Colonic mucosa (tissue), 4 donors: ENCODE results near the gene NUP210L. TPM values are rescaled to one million over a fixed set of nuclear protein-coding genes. Genes with fewer than 3 reads are reported as not detected.

Experiments
- DNase-seq: peaks from one replicate; pipeline ENCODE4 v3.0.0-alpha.2; 2020
- H3K27ac ChIP-seq: fragments of 200-600 bp; one replicate; pipeline ENCODE4 v1.8.0; 2021
- H3K27me3 ChIP-seq: fragments of 200-600 bp; one replicate; pipeline ENCODE4 v1.8.0; 2021
- H3K36me3 ChIP-seq: fragments of 200-600 bp; one replicate; pipeline ENCODE4 v1.8.0; 2021
- H3K4me1 ChIP-seq: fragments of 200-600 bp; one replicate; pipeline ENCODE4 v1.8.0; 2021; ENCODE audit warnings: mild to moderate bottlenecking
- H3K4me3 ChIP-seq: fragments of 200-600 bp; one replicate; pipeline ENCODE4 v1.8.0; 2021
- H3K9ac ChIP-seq, 2 donors: one replicate each; pipeline ENCODE4 v1.7.0; 2013; ENCODE audit warnings: control low read depth in 2 of 2, low read depth in 2 of 2, low read length in 2 of 2
- H3K9me3 ChIP-seq: fragments of 200-600 bp; one replicate; pipeline ENCODE4 v1.8.0; 2021
- CTCF ChIP-seq: fragments of 200-600 bp; IDR thresholded peaks from one replicate; pipeline ENCODE4 v1.8.0; 2022; ENCODE audit warnings: antibody characterized with exemption, mild to moderate bottlenecking
- intact Hi-C: fragments of 100-400 bp; cut with DNase I; formaldehyde crosslinking; loops from one replicate; pipeline ENCODE4 v1.14.1; 2022
- total RNA-seq, 2 donors: library from RNA; stranded (reverse); fragmentation: NEBNext Ultra II Directional in 1 of 2; extraction: Animal tissue kit (Norgen Biotek cat#: 25700) in 1 of 2; gene quantifications; one replicate each; pipeline ENCODE4 v1.2.1, GENCODE V29; 2021
- donor health status: healthy.
- donor health status: DM: no; HTN: no; CAD: no.
- donor health status: DM: no; HTN: no; CAD: no.

The NUP210L gene
- total RNA-seq, 2 donors from 2014 or later, result 0.10 to 0.11 TPM

GRCh38 chr1:154182344-154183045 lies 27.6 kb upstream of the NUP210L start:
- peaks cover 33% of the 10 kb centered on the region for H3K4me1 ChIP-seq
- H3K27me3 ChIP-seq, result no peaks in the 10 kb centered on the region
- peak overlapping the region; percentile 95 for H3K4me3 ChIP-seq
- intact Hi-C loops, result no loop called here
- H3K27ac ChIP-seq, result peak overlapping the region; percentile 99
- H3K36me3 ChIP-seq, result no peaks in the 10 kb centered on the region
- TF ChIP-seq CTCF, result no peak
- peak; percentile 92 for DNase-seq
- H3K9ac ChIP-seq, result peak overlapping the region; percentile 92 to 94
- no peaks in the 10 kb centered on the region for H3K9me3 ChIP-seq

- intact Hi-C loops, result no loop called here
- no peak for DNase-seq
- Histone ChIP-seq H3K9ac (peak overlapping the region; percentile 92 to 94), H3K36me3 (no peaks in the 10 kb centered on the region), H3K27me3 (no peaks in the 10 kb centered on the region), H3K27ac (peak overlapping the region; percentile 99), H3K4me1 (peaks cover 38% of the 10 kb centered on the region), H3K4me3 (peak overlapping the region; percentile 95), H3K9me3 (no peaks in the 10 kb centered on the region)
- no peak for TF ChIP-seq CTCF
Observed at GRCh38 chr1:154181944-154182343, 27.1 kb upstream of the NUP210L start.

- intact Hi-C loops, result no loop called here
- no peak for TF ChIP-seq CTCF
- H3K4me1 ChIP-seq, result peaks cover 34% of the 10 kb centered on the region
- H3K36me3 ChIP-seq, result no peaks in the 10 kb centered on the region
- H3K4me3 ChIP-seq, result peak overlapping the region; percentile 95
- H3K27me3 ChIP-seq, result no peaks in the 10 kb centered on the region
- no peaks in the 10 kb centered on the region for H3K9me3 ChIP-seq
- peak overlapping the region in 1 of 2 donors; percentile 79 for H3K9ac ChIP-seq
- peak; percentile 69 for DNase-seq
- peak overlapping the region; percentile 99 for H3K27ac ChIP-seq
Observed at GRCh38 chr1:154179946-154180687, 25.2 kb upstream of the NUP210L start.

- intact Hi-C loops, result no loop called here
- no peaks in the 10 kb centered on the region for H3K27me3 ChIP-seq
- H3K36me3 ChIP-seq, result no peaks in the 10 kb centered on the region
- no peak for TF ChIP-seq CTCF
- DNase-seq, result peak; percentile 56
- H3K27ac ChIP-seq, result peak overlapping the region; percentile 99
- peaks cover 34% of the 10 kb centered on the region for H3K4me1 ChIP-seq
- no peaks in the 10 kb centered on the region for H3K9me3 ChIP-seq
- H3K4me3 ChIP-seq, result peak overlapping the region; percentile 15
- peak overlapping the region in 1 of 2 donors; percentile 79 for H3K9ac ChIP-seq
Observed at GRCh38 chr1:154178911-154179811, 24.3 kb upstream of the NUP210L start.

- DNase-seq, result no peak
- H3K27ac ChIP-seq, result peak overlapping the region; percentile 99
- no peak for TF ChIP-seq CTCF
- intact Hi-C loops, result no loop called here
- no peaks in the 10 kb centered on the region for H3K9me3 ChIP-seq
- peaks cover 34% of the 10 kb centered on the region for H3K4me1 ChIP-seq
- H3K36me3 ChIP-seq, result peaks cover 2% of the 10 kb centered on the region
- no peaks in the 10 kb centered on the region for H3K27me3 ChIP-seq
- H3K4me3 ChIP-seq, result no peak overlapping the region
- peak overlapping the region in 1 of 2 donors; percentile 79 for H3K9ac ChIP-seq
Observed at GRCh38 chr1:154178013-154178412, 23.1 kb upstream of the NUP210L start.
